Endothelial cell of umbilical vein (primary cell): Measurements from ENCODE around the gene URGCP.

Experiments
- CTCF ChIP-seq, 2 donors: IDR thresholded peaks; 1 replicate in 1 of 2; 2 replicates in 1 of 2; pipeline ENCODE4 v1.5.1; 2011; ENCODE audit warnings: low read length in 2 of 2, mild to moderate bottlenecking in 2 of 2, moderate library complexity in 2 of 2, control low read depth in 1 of 2, inconsistent platforms in 1 of 2, low read depth in 1 of 2; ENCODE audit not compliant: insufficient read depth in 1 of 2; ENCODE audit errors: extremely low read depth in 1 of 2
- EZH2 ChIP-seq: IDR thresholded peaks from 2 replicates; pipeline ENCODE4 v1.6.1; 2012; ENCODE audit warnings: borderline replicate concordance, low read depth, mild to moderate bottlenecking, moderate library complexity, low read length, inconsistent platforms; ENCODE audit not compliant: severe bottlenecking
- JUN ChIP-seq: IDR thresholded peaks from 2 replicates; pipeline ENCODE4 v1.6.1; 2011; ENCODE audit warnings: borderline replicate concordance, low read depth; ENCODE audit not compliant: insufficient read length, insufficient read depth
- MAX ChIP-seq: IDR thresholded peaks from 2 replicates; pipeline ENCODE4 v1.6.1; 2011; ENCODE audit not compliant: insufficient read depth, insufficient read length
- MYC ChIP-seq: IDR thresholded peaks from one replicate; pipeline ENCODE4 v1.6.1; 2011; ENCODE audit warnings: mild to moderate bottlenecking, low read depth, low read length
- POLR2A ChIP-seq: IDR thresholded peaks from 2 replicates; pipeline ENCODE4 v1.6.1; 2012; ENCODE audit warnings: low read depth, mild to moderate bottlenecking, control low read depth, low read length
- POLR2AphosphoS5 ChIP-seq: IDR thresholded peaks from 2 replicates; pipeline ENCODE4 v1.6.1; 2012; ENCODE audit warnings: low read depth, mild to moderate bottlenecking, control low read depth, low read length, moderate library complexity; ENCODE audit not compliant: insufficient read depth

- no peak for TF ChIP-seq CTCF (IDR thresholded peaks at IDR 0.05; ENCODE audit: extremely low read depth in 1 of 2, insufficient read depth in 1 of 2, low read depth in 1 of 2, low read length in 2 of 2)
- TF ChIP-seq EZH2: no peak
- no peak for TF ChIP-seq POLR2A
- no peak for TF ChIP-seq POLR2AphosphoS5
- TF ChIP-seq MYC: no peak
- no peak for TF ChIP-seq MAX
- no peak for TF ChIP-seq JUN
Observed at GRCh38 chr7:43855176-43855575, 51.2 kb downstream of the URGCP start.
